Measurements from ENCODE around the gene RNFT1.
"Not testable (repeated sequence)": the region's sequence is repeated elsewhere in the genome, so short reads cannot be mapped to it uniquely, and the experiment has no call there.

DNA sequence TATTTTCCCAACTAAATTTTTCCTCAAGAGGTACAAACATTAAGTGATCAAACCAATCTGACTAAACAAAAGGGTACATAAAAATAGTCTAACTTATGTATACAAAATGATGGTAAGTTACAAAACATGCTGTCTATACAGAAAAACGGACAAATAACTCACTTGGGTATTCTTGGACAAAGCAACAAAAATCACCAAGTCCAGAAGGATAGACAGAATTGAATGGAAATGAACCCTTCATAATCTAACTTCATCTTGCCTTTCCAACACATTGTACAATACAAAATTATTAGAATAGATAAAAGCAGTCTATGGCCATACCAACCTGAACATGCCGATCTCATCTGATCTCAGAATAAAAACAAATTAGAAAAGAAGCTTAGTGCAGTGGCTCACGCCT is 37.9 kb upstream of the RNFT1 start:
- TF ChIP-seq, protein P1, sequence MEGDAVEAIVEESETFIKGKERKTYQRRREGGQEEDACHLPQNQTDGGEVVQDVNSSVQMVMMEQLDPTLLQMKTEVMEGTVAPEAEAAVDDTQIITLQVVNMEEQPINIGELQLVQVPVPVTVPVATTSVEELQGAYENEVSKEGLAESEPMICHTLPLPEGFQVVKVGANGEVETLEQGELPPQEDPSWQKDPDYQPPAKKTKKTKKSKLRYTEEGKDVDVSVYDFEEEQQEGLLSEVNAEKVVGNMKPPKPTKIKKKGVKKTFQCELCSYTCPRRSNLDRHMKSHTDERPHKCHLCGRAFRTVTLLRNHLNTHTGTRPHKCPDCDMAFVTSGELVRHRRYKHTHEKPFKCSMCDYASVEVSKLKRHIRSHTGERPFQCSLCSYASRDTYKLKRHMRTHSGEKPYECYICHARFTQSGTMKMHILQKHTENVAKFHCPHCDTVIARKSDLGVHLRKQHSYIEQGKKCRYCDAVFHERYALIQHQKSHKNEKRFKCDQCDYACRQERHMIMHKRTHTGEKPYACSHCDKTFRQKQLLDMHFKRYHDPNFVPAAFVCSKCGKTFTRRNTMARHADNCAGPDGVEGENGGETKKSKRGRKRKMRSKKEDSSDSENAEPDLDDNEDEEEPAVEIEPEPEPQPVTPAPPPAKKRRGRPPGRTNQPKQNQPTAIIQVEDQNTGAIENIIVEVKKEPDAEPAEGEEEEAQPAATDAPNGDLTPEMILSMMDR (IDR thresholded peaks at IDR 0.05; ENCODE audit: low read depth, low read length, poor library complexity, severe bottlenecking): not testable (repeated sequence)
- TF ChIP-seq EZH2phosphoT487 (IDR thresholded peaks at IDR 0.05; ENCODE audit: borderline replicate concordance, low read length): not testable (repeated sequence)
